GM19372 (cell line): ENCODE results near the gene DGKG.

Experiments used
- ATAC-seq: cut with Tn5 transposase; IDR thresholded peaks from one replicate; pipeline ENCODE4 v1.9.1; 2021; ENCODE audit warnings: mild to moderate bottlenecking, low read depth, moderate library complexity; ENCODE audit not compliant: unreplicated experiment

The DGKG gene

GRCh38 chr3:186320862-186321568 lies 41.0 kb downstream of the DGKG start:
- ATAC-seq = no peak

DNA sequence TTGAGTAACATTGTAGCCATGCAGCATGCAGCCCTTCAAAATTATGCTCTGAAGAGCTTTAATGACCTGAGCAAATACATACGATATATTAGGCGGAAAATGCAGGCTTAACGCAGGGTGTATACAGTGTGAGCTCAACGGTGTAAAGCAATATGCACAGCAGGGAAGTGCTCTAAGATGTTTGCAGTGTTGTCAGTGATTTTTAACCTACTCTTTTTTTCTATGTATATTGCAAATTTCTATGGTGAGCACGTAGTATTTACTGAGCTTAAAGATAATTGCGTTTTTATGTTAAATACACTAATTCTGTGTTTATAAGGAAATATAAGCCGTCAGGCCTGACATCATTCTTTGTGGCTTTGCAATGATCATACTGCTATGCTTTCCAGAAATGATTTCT lies 42.1 kb downstream of the DGKG start:
- ATAC-seq = no peak

DNA sequence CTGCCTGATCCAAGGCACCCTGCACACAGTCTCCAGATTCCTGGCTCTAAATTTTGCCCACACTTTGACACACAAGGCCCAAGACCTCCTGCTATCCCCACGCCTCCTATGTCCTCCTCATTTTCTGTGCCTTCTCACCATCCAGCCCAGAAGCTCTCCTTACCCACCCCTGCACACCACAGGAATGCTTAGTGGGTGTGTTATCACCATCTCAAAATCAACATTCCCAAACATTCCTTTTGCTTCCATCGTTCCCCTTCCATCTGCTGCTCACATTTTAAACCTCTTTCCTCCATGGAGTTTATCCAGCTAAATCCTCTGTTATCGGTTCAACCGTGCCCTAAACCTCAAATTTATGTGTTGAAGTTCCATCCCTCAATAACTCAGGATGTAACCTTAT lies 43.9 kb downstream of the DGKG start:
- ATAC-seq = no peak

- ATAC-seq = no peak
Observed at GRCh38 chr3:186317478-186317877, 44.6 kb downstream of the DGKG start.

DNA sequence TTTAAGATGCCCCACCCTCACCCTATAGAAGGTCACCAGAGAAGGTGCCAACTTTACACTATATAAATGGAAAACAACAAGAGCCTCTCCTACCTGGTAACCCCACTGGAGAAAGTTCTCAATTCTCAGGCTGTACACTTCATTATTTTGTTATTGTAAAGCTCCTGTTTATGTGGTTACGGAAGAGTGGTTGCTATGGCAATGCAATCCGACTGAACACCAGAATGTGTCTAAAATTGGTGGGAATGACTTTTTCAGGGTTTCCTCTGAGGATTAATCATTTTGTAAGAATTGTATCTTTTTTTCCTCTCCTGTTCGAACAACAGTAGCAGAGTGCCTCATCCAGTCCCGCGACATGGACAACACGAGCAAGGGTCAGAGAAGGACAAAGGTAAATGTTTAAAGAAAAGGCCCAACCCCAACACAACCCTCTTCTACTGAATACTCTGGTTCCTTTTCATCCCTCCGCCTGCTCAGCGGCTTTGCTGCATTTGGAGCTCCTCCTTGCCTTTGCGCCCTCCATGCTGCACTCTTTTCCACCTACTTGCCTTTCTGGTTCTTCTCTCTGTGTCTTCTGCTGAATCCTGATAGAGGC lies 45.3 kb downstream of the DGKG start:
- ATAC-seq = no peak

DNA sequence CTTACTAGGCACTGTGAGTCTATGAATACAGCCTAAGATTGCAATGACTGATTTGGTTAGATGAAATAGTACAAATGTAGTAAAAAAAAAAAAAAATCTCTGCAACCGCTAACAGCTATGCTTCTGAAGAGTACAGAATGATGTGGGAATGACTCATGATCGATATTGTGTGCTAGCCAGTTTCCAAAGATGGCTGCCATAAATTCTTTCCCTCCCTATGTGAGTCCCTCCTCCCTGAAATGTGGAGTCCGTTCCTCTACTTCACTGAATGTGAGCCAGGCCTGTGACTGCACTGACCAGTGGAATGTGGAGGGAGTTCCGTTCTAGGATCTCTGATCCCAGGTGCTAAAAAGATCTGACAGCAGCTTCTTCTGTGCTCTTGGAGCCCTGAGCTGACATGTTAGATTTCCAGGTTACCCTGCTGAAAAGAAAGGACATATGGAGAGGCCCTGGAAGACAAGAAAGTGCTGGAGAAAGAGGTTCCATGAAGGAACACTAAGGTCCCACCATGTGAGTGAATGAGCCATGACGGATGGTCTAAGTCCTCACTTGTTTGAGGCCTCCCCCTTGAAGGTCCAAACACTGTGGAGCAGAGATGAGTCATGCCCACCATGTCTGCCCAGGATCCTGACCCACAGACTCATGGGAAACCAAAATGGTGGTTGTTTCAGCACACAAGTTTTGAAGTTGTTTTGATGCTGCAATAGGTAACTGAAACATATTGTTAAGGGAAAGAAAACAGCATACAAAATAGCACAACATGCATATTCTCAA lies 46.3 kb downstream of the DGKG start:
- ATAC-seq = no peak

DNA sequence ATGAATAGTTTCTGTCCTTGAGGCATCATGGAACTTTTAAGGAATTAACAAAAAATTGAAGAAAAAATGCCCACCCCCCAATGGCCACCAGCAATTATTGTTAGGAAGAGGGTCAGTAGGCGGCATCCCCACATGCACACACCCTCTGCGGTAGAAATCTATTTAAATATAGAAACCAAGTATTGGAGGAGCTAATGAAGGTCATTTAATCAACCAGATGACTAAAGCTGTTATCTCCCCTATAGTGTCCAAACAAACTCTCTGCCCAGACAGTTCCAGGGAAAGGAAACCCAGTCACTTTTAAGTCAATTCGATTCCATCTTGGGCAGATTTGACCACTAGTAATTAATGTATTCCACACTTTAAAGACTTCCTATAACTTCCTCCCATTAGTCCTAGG lies 47.1 kb downstream of the DGKG start:
- ATAC-seq = no peak

GRCh38 chr3:186311441-186311840 lies 50.6 kb downstream of the DGKG start:
- no peak for ATAC-seq

GRCh38 chr3:186308549-186308948 lies 53.5 kb downstream of the DGKG start:
- ATAC-seq = no peak

GRCh38 chr3:186307594-186308221 lies 54.3 kb downstream of the DGKG start:
- no peak for ATAC-seq

- ATAC-seq = no peak
Observed at GRCh38 chr3:186305286-186305685, 56.7 kb downstream of the DGKG start.

- ATAC-seq = no peak
Observed at GRCh38 chr3:186303965-186304364, 58.1 kb downstream of the DGKG start.

DNA sequence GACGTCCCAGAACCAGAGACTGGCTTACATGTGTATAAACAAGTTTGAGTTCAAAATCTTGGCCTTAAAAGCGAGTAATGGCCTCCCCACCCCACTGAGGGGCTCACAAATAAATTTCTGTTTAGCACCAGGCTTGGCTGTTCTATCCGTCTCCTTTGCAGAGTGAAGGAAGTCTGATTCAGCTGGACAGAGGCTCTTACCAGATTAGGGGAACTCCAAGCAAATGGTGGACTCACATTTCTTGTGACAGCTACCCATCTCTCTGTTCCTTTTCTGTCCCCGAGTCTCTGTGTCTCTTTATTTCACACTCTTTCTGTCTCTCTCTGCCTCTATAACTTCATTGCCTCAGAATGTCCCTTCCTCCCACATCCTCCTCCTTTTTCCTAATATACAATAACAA lies 62.7 kb downstream of the DGKG start:
- no peak for ATAC-seq

DNA sequence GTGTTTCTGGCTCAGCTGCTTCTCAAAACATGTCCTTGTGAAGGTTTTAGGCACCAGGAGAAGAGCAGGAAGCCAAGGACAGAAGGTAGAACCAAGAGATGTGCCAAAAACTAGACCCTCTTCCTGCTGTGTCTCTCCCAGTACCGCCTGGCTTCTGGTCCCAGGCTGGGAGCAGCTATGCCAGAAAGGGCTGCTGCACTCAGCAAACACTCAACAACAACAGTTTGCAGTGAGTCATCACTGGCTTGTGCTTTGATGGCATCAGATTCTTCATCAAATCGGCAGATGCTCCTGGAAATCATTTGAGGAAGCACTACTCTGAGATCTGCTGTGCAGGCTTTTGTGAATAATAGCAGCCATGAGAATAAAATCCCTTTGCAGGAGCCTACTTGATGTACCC lies 63.2 kb downstream of the DGKG start:
- no peak for ATAC-seq

- no peak for ATAC-seq
Observed at GRCh38 chr3:186290796-186291195, 71.2 kb downstream of the DGKG start.

DNA sequence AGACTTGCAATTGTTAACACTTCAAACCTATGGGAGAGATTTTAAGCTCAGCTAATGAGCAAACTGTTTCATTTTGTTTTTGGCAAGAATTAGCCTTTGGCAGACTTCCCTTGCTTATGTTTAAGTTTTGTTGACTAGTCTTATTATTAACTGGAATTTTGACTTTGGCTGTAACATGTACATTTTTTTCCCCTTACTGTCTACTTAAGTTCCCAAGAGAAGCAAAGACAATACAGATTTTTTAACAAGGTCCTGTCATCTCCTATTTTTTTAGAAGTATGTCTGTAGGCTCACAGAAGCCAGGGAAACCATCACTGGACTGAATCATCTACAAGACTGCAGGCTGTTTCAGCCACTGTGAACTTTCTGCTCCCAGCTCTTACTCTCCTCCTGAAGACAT lies 74.3 kb downstream of the DGKG start:
- no peak for ATAC-seq

- no peak for ATAC-seq
Observed at GRCh38 chr3:186286114-186286513, 75.9 kb downstream of the DGKG start.

DNA sequence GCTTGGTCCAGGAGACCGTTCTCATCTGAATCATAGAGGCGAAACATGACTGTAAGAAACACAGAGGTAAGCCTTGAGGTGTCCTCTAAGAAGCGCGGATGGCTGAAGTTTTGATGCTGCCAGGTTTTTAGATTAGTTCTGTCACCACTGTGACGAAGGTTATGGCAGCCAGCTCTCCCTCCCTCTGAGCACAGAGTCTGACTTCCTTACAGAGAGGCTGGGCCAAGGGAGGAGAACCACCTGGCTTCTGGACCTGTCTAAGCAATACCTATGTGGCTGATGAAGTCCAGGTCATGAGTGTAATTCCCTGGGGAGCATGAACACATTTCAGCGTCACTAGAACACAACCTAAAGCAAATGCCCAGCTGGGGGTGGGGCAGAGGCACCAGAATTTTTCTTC lies 77.4 kb downstream of the DGKG start:
- ATAC-seq = no peak

DNA sequence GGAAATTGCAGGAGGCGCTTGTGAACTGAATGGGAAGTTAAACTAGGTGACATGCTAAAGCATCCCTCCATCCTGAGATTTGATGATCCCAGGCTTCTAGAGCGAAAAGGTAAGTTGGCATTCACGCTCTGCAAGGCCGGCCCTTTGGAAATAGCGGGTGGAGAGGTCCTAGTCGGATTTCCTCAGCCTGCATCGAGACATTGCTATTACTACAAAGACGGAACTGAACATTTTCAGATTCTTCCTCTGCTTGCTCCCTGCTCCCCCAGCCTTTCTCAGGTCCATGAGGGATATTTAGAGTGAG lies 77.7 kb downstream of the DGKG start:
- no peak for ATAC-seq

DNA sequence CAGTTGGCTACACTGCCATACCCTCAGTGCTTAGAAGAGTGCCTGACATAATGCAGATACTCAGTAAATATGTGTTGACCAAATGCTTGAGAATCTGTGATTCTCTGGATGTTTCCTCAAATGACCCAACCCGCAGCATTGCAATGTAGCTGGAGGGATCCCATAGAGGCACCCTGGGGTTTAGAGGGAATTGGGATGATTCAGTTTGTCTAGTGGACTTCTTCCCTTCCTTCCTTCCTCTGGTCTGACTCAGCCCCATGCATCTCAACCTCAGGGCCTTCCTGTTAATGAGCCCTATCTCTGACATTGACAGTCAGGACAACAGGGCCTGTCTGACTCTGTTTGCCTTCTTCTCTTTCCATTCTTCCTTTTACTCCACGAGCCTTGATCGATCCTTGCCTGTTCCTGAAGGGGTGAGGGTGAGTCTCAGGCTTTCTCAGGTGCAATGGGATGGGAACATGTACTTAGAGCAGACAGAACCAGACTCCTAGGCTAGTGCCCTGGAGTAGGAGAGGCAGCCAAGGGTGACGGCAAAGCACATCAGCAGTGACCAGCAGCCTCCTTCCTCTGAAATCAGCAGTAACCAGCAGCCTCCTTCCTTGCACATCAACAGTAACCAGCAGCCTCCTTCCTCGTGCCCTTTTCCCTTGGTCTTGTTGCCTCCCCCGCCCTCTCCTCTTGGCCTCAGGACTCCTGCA lies 78.2 kb downstream of the DGKG start:
- no peak for ATAC-seq

DNA sequence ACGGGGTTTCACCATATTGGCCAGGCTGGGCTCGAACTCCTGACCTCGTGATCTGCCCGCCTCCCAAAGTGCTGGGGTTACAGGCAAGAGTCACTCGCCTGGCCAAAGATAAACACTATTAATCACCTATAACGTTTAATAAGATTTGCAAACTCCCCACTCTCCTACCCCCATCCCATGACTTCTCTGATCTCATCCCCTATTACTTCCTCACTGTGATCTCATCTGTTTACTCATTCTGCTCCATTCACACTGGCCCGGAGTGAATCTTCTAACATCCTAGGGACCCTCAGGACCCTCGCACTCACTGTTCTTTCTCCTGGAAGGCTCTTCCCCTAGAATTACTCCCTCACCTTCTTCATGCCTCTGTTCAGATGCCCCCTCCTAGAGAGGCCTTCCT lies 78.9 kb downstream of the DGKG start:
- no peak for ATAC-seq
